ENCODE results near the gene VSTM4. TPM values are rescaled to one million over a fixed set of nuclear protein-coding genes. Genes with fewer than 3 reads are reported as not detected.

VSTM4 gene
- total RNA-seq, 4 donors from 2014 or later, result 10.0 to 21.4 (median 12.6) TPM

- intact Hi-C loops (cut with DNase I), result no loop called here
- Histone ChIP-seq H3K36me3 (no peaks in the 10 kb centered on the region), H3K27me3 (no peaks in the 10 kb centered on the region), H3K27ac (replicated peaks in 1 of 4) (no peak overlapping the region), H3K4me1 (no peaks in the 10 kb centered on the region), H3K4me3 (no peak overlapping the region), H3K9me3 (no peaks in the 10 kb centered on the region)
- 92% methylated on average over 4 of the region's 4 CpGs for WGBS
- no peak for TF ChIP-seq EP300 (IDR thresholded peaks at IDR 0.05)
- no peak for TF ChIP-seq POLR2AphosphoS5 (IDR thresholded peaks at IDR 0.05)
- TF ChIP-seq, protein P1, sequence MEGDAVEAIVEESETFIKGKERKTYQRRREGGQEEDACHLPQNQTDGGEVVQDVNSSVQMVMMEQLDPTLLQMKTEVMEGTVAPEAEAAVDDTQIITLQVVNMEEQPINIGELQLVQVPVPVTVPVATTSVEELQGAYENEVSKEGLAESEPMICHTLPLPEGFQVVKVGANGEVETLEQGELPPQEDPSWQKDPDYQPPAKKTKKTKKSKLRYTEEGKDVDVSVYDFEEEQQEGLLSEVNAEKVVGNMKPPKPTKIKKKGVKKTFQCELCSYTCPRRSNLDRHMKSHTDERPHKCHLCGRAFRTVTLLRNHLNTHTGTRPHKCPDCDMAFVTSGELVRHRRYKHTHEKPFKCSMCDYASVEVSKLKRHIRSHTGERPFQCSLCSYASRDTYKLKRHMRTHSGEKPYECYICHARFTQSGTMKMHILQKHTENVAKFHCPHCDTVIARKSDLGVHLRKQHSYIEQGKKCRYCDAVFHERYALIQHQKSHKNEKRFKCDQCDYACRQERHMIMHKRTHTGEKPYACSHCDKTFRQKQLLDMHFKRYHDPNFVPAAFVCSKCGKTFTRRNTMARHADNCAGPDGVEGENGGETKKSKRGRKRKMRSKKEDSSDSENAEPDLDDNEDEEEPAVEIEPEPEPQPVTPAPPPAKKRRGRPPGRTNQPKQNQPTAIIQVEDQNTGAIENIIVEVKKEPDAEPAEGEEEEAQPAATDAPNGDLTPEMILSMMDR (IDR thresholded peaks at IDR 0.05), result no peak
- no peak for TF ChIP-seq POLR2A (IDR thresholded peaks at IDR 0.05; ENCODE audit: low read depth)
- DNase-seq (ENCODE audit: extremely low spot score), result no peak
Observed at GRCh38 chr10:48970654-48971053, 144.7 kb downstream of the VSTM4 start.

DNA sequence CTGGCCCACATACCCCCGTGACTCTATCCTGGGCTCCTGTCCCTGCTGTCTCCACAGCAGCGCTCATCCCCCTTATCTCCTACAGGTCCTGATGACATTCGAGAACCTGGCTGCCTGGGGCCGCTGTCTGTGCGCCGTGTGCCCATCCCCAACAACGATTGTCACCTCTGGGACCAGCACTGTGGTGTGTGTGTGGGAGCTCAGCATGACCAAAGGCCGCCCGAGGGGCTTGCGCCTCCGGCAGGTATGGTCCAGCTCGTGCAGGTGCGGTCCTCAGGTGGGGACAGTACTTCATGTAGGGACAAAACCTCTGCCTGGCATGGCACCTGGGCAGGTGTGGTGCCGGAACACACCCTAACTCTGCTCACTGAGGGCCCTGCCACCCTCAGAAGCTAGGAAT lies 145.3 kb downstream of the VSTM4 start:
- intact Hi-C loops (cut with DNase I), result no loop called here

GRCh38 chr10:48968036-48968435 lies 147.3 kb downstream of the VSTM4 start:
- Histone ChIP-seq H3K27ac (replicated peaks in 1 of 4) (no peak overlapping the region), H3K9me3 (no peaks in the 10 kb centered on the region), H3K36me3 (no peaks in the 10 kb centered on the region), H3K27me3 (no peaks in the 10 kb centered on the region), H3K4me1 (no peaks in the 10 kb centered on the region), H3K4me3 (no peak overlapping the region)
- intact Hi-C loops (cut with DNase I), result no loop called here
- WGBS, result 94% methylated on average over 3 of the region's 3 CpGs
- TF ChIP-seq, protein P1 (IDR thresholded peaks at IDR 0.05), result no peak
- no peak for TF ChIP-seq POLR2A (IDR thresholded peaks at IDR 0.05; ENCODE audit: low read depth)
- TF ChIP-seq POLR2AphosphoS5 (IDR thresholded peaks at IDR 0.05), result no peak
- no peak for TF ChIP-seq EP300 (IDR thresholded peaks at IDR 0.05)
- no peak for DNase-seq (ENCODE audit: extremely low spot score)

More for the DNA sequence above, 145.3 kb downstream of the VSTM4 start:
- Histone ChIP-seq H3K4me3 (no peak overlapping the region), H3K36me3 (no peaks in the 10 kb centered on the region), H3K27ac (replicated peaks in 1 of 4) (no peak overlapping the region), H3K27me3 (no peaks in the 10 kb centered on the region), H3K4me1 (no peaks in the 10 kb centered on the region), H3K9me3 (no peaks in the 10 kb centered on the region)
- TF ChIP-seq POLR2AphosphoS5 (IDR thresholded peaks at IDR 0.05), result no peak
- TF ChIP-seq EP300 (IDR thresholded peaks at IDR 0.05), result no peak
- TF ChIP-seq, protein P1 (IDR thresholded peaks at IDR 0.05), result no peak
- no peak for TF ChIP-seq POLR2A (IDR thresholded peaks at IDR 0.05; ENCODE audit: low read depth)
- 93% methylated on average over 13 of the region's 14 CpGs for WGBS
- no peak for DNase-seq (ENCODE audit: extremely low spot score)

- H3K27me3 ChIP-seq, result peaks cover 0 to 5% (median 0%) of the 10 kb centered on the region in 4 donors
- WGBS, result 97% methylated on average over 4 of the region's 4 CpGs
- no peak overlapping the region for H3K4me3 ChIP-seq
- intact Hi-C loops (cut with DNase I), result no loop called here
- no peaks in the 10 kb centered on the region for H3K36me3 ChIP-seq
- H3K9me3 ChIP-seq, result no peaks in the 10 kb centered on the region
- H3K27ac ChIP-seq (replicated peaks in 1 of 4), result no peak overlapping the region
- no peaks in the 10 kb centered on the region for H3K4me1 ChIP-seq
- TF ChIP-seq POLR2A (IDR thresholded peaks at IDR 0.05; ENCODE audit: low read depth), result no peak
- TF ChIP-seq, protein P1 (IDR thresholded peaks at IDR 0.05), result no peak
- no peak for DNase-seq (ENCODE audit: extremely low spot score)
Observed at GRCh38 chr10:48965460-48965859, 149.9 kb downstream of the VSTM4 start.

Small RNAs within 50 kb of the gene (small RNA-seq; reads per million reads assigned to genes)
- gene MIR4294, result 0 reads per million in 3 donors

Other genes starting within 250 kb of the VSTM4 start
- gene LRRC18, start 175.7 kb downstream of the VSTM4 start, total RNA-seq, result not detected
- not detected for gene FAM170B, start 18.5 kb upstream of the VSTM4 start, total RNA-seq
- 10 to 100 TPM; 11.6 to 36.8 (median 25.1) TPM for gene TMEM273, start 72.9 kb upstream of the VSTM4 start, total RNA-seq
- under 1 TPM in 2 of 4 donors, not detected in 2; 0.06 to 0.42 TPM for gene C10orf71, start 183.6 kb upstream of the VSTM4 start, total RNA-seq